Measurements from ENCODE around the gene CLCN2.

DNA sequence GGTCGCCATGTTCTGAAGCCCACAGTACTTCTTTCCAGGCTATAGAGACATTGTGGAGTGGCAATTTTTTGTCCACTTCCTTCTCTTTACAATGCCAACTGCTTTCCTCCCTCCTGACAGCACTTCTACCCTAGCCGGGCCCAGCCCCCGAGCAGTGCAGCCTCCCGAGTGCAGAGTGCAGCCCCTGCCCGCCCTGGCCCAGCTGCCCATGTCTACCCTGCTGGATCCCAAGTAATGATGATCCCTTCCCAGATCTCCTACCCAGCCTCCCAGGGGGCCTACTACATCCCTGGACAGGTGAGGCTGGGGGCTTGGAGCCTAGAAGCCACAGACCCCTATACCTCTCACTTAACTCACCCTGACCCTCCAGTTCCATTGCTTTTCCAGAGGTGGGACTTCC is 44.2 kb downstream of the CLCN2 start:
- TF ChIP-seq, protein P1, sequence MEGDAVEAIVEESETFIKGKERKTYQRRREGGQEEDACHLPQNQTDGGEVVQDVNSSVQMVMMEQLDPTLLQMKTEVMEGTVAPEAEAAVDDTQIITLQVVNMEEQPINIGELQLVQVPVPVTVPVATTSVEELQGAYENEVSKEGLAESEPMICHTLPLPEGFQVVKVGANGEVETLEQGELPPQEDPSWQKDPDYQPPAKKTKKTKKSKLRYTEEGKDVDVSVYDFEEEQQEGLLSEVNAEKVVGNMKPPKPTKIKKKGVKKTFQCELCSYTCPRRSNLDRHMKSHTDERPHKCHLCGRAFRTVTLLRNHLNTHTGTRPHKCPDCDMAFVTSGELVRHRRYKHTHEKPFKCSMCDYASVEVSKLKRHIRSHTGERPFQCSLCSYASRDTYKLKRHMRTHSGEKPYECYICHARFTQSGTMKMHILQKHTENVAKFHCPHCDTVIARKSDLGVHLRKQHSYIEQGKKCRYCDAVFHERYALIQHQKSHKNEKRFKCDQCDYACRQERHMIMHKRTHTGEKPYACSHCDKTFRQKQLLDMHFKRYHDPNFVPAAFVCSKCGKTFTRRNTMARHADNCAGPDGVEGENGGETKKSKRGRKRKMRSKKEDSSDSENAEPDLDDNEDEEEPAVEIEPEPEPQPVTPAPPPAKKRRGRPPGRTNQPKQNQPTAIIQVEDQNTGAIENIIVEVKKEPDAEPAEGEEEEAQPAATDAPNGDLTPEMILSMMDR (conservative IDR thresholded peaks at IDR 0.05; ENCODE audit: low read depth, low read length): no peak
- TF ChIP-seq EZH2phosphoT487 (IDR thresholded peaks at IDR 0.05; ENCODE audit: borderline replicate concordance, low read length) (no peak), EZH2 (IDR thresholded peaks at IDR 0.05; ENCODE audit: low read length, unreplicated experiment) (no peak)

Measured in PC-3 (cell line).